Superior temporal gyrus (tissue), 1 donor: ENCODE data around the gene PIMREG.

Experiments used
- DNase-seq: peaks from one replicate; pipeline ENCODE4 v3.0.0-alpha.2; 2016; ENCODE audit errors: extremely low spot score

The PIMREG gene

GRCh38 chr17:6443692-6444570 lies at the start of gene PIMREG:
Gene PIMREG, plus strand, starts transcription at chr17:6444455. Its CDS starts 656 bp downstream, at chr17:6445111.
- peak; percentile 92 for DNase-seq

GRCh38 chr17:6398955-6399354 lies 45.3 kb upstream of the PIMREG start:
- DNase-seq = no peak

- DNase-seq = no peak
These were observed 42.0 kb upstream of the PIMREG start for GRCh38 chr17:6402258-6402657.

GRCh38 chr17:6408276-6408675 lies 36.0 kb upstream of the PIMREG start:
- DNase-seq = no peak

GRCh38 chr17:6408735-6409134 lies 35.5 kb upstream of the PIMREG start:
- DNase-seq = no peak

- peak; percentile 62 for DNase-seq
These were observed 31.2 kb upstream of the PIMREG start for GRCh38 chr17:6413065-6413464.

- DNase-seq = no peak
These were observed 28.6 kb upstream of the PIMREG start for GRCh38 chr17:6415616-6416015.

DNA sequence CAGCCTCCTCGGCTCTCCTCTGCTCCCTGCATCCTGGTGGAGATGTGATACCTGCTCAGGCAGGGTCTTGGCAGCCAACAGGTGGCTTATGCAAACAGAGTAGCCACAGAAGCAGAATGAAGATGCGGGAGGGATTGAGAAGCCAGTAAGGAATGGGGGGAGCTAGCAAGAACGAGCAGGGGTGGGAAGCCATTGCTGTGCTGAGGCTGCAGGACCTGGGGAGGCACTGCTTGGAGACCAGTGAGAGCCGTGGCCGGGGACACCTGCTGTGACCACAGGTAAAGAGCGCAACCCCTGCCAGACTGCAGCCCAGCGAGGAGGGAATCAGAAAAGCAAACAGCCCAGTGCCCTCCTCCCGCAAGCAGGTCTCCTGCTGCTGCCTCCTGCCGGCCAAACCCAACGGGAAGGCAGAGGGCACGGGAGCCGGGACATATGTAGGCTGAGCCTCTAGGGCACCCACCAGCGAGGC lies 24.0 kb upstream of the PIMREG start:
- DNase-seq = no peak

GRCh38 chr17:6421700-6422604 lies 22.3 kb upstream of the PIMREG start:
- peak; percentile 91 for DNase-seq

GRCh38 chr17:6422654-6423241 lies 21.5 kb upstream of the PIMREG start:
- DNase-seq = no peak

- no peak for DNase-seq
These were observed 20.3 kb upstream of the PIMREG start for GRCh38 chr17:6423931-6424330.

GRCh38 chr17:6425407-6425806 lies 18.8 kb upstream of the PIMREG start:
- no peak for DNase-seq

GRCh38 chr17:6426356-6427101 lies 17.7 kb upstream of the PIMREG start:
- DNase-seq = no peak

- no peak for DNase-seq
These were observed 16.9 kb upstream of the PIMREG start for GRCh38 chr17:6427279-6427781.

DNA sequence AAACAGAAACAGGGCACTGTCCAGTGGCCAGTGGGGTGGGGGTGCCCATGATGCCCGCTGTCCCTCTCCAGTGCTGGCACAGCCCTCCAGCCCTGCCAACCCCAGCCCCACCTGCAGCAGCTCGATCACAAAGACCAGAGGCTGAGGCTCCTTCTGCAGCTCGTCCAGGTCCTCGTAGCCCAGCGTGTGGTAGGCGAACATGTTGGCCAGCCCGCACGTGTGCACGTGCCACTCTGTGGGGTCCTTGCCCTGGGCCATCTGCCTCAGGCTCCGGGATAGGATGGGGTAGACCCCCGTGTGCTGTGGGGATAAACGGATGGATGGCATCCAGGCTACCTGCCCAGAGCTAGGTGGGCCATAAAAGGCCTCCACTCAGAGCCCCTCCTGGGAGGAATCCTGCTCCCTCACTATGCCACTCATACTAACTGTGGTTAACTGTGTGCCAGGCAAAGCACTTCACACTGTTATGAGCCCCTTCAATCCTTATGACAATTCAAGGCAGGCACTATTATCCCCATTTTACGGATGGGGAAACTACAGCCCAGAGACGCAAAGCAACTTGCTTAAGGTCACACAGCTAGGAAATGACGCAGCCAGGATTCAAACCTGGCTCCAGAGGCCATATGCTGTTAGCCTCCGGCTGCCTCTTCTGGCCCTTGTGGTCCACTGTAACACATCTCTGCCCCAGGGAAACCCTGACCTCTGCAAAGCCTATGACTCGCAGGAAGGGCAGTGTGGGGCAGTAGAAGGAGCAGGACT lies 15.9 kb upstream of the PIMREG start:
- no peak for DNase-seq

GRCh38 chr17:6429266-6429665 lies 15.0 kb upstream of the PIMREG start:
- DNase-seq = no peak

GRCh38 chr17:6430769-6431168 lies 13.5 kb upstream of the PIMREG start:
- DNase-seq = no peak

DNA sequence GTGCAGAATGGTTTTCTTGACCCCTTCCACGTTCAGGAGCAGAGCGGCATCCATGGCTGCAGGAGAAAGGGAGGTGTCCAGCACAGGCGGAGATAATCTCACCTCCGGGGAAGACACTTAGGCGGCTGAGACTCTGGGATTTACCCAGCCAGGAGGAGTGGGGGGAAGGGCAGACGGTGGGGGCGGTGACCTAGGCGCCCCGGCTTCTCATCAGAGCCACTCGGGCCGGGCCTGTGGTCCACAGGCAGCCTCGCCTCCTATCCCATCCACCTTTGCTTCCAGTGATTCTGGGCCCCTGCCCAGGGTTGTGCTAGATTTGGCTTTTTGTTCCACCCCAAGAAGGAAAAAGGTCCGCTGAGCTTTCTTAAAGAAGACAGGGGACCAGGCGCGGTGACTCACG lies 9.2 kb upstream of the PIMREG start, which contains the start of gene AIPL1:
AIPL1 (minus strand) TSS at position 71 of the 400 bp plus-strand sequence; CDS start at position 54, 17 bp downstream.
- no peak for DNase-seq

- DNase-seq = peak; percentile 79
These were observed 8.3 kb upstream of the PIMREG start for GRCh38 chr17:6435968-6436367.

GRCh38 chr17:6437466-6437865 lies 6.8 kb upstream of the PIMREG start:
- DNase-seq = no peak
